HG03432 (cell line): ENCODE measurements around the gene NAT16.
"Not testable (repeated sequence)": the region's sequence is repeated elsewhere in the genome, so short reads cannot be mapped to it uniquely, and the experiment has no call there.

Experiments
- ATAC-seq: cut with Tn5 transposase; IDR thresholded peaks from one replicate; pipeline ENCODE4 v1.9.1; 2021; ENCODE audit warnings: mild to moderate bottlenecking, moderate library complexity; ENCODE audit not compliant: unreplicated experiment

NAT16 gene

GRCh38 chr7:101129603-101130117, 50.4 kb downstream of the NAT16 start:
- no peak for ATAC-seq

- ATAC-seq: no peak
Measured at GRCh38 chr7:101128040-101128834, 51.9 kb downstream of the NAT16 start.

GRCh38 chr7:101127460-101128039, 52.5 kb downstream of the NAT16 start:
- no peak for ATAC-seq

- no peak for ATAC-seq
Measured at GRCh38 chr7:101126651-101127459, 53.2 kb downstream of the NAT16 start, which contains the start of gene SERPINE1. TSS of gene SERPINE1 (plus strand) at chr7:101127104. CDS start at chr7:101128394, 1,290 bp downstream.

- peak; percentile 67 for ATAC-seq
Measured at GRCh38 chr7:101125989-101126650, 54.0 kb downstream of the NAT16 start.

GRCh38 chr7:101124376-101125056, 55.6 kb downstream of the NAT16 start:
- ATAC-seq: no peak

GRCh38 chr7:101123703-101124068, 56.4 kb downstream of the NAT16 start:
- ATAC-seq: no peak

- no peak for ATAC-seq
Measured at GRCh38 chr7:101122933-101123702, 57.0 kb downstream of the NAT16 start.

- no peak for ATAC-seq
Measured at GRCh38 chr7:101121991-101122932, 57.8 kb downstream of the NAT16 start.

GRCh38 chr7:101121631-101121990, 58.5 kb downstream of the NAT16 start:
- ATAC-seq: not testable (repeated sequence)
